BJ (cell line): Measurements from ENCODE around the gene ARL6. TPM values are rescaled to one million over a fixed set of nuclear protein-coding genes. Genes with fewer than 3 reads are reported as not detected.

ENCODE experiments used
- CTCF ChIA-PET: fragments of 350-600 bp; formaldehyde crosslinking; extraction: SDS; loops from one replicate; lab custom pipeline; 2021; ENCODE audit warnings: antibody characterized with exemption, inconsistent platforms; lab: Yijun Ruan, JAX
- POLR2A ChIA-PET: fragments of 300-600 bp; sonication (Branson Sonifier 250); formaldehyde crosslinking; extraction: SDS; loops from one replicate; lab custom pipeline; 2021; ENCODE audit warnings: antibody characterized with exemption; lab: Charles Lee
- DNase-seq: peaks from one replicate; pipeline ENCODE4 v3.0.0-alpha.2; 2011; ENCODE audit warnings: low read depth
- H3K27me3 ChIP-seq: 2 replicates; pipeline ENCODE4 v1.6.0; 2011; ENCODE audit warnings: low read length; ENCODE audit not compliant: control insufficient read depth, insufficient read depth
- H3K36me3 ChIP-seq: 2 replicates; pipeline ENCODE4 v1.5.1; 2011; ENCODE audit warnings: low read length; ENCODE audit not compliant: control insufficient read depth, insufficient read depth
- H3K4me3 ChIP-seq: 2 replicates; pipeline ENCODE4 v1.5.1; 2011; ENCODE audit warnings: low read depth, mild to moderate bottlenecking, control low read depth, low read length
- CTCF ChIP-seq: IDR thresholded peaks from 2 replicates; pipeline ENCODE4 v1.5.1; 2011; ENCODE audit warnings: low read depth, mild to moderate bottlenecking, control low read depth, inconsistent platforms, low read length, moderate library complexity; ENCODE audit not compliant: insufficient read depth
- polyA plus RNA-seq: library from polyadenylated mRNA; depleted of rRNA; stranded (reverse); fragments of >200 nt; gene quantifications from 2 replicates; pipeline ENCODE4 v1.2.3, GENCODE V29; 2011

The ARL6 gene
- polyA plus RNA-seq, 1 experiment = 2.0 TPM

- CTCF ChIA-PET = no interaction called here
- no peak for DNase-seq
These were observed 8.4 kb downstream of the ARL6 start for GRCh38 chr3:97772926-97773325.

GRCh38 chr3:97778152-97778551 is 13.6 kb downstream of the ARL6 start:
- no peak for DNase-seq
- Histone ChIP-seq H3K36me3 (no peaks in the 10 kb centered on the region), H3K4me3 (no peak overlapping the region), H3K27me3 (no peaks in the 10 kb centered on the region)
- no peak for TF ChIP-seq CTCF
- POLR2A ChIA-PET = no interaction called here
- CTCF ChIA-PET = interaction anchor here (1.2 kb wide), 1 partner anchor 261 kb away, joined by 3 read pairs; no protein-coding TSS in a partner anchor

More at GRCh38 chr3:97772926-97773325, 8.4 kb downstream of the ARL6 start:
- no peak for TF ChIP-seq CTCF
- POLR2A ChIA-PET = no interaction called here
- no peak overlapping the region for H3K4me3 ChIP-seq
- no peaks in the 10 kb centered on the region for H3K36me3 ChIP-seq
- no peaks in the 10 kb centered on the region for H3K27me3 ChIP-seq

- Histone ChIP-seq H3K4me3 (no peak overlapping the region), H3K27me3 (no peaks in the 10 kb centered on the region), H3K36me3 (no peaks in the 10 kb centered on the region)
- peak; percentile 72 for TF ChIP-seq CTCF
- CTCF ChIA-PET = interaction anchor here (0.6 to 4.5 kb wide), 9 partner anchors 10 to 256 kb away, joined by 3 to 78 read pairs (median 4); no protein-coding TSS in a partner anchor
- POLR2A ChIA-PET = no interaction called here
- peak; percentile 6 for DNase-seq
These were observed 29.0 kb downstream of the ARL6 start for GRCh38 chr3:97793420-97794019.

- no peak for DNase-seq
- H3K4me3 ChIP-seq = no peak overlapping the region
- no peaks in the 10 kb centered on the region for H3K36me3 ChIP-seq
- no peak for TF ChIP-seq CTCF
- CTCF ChIA-PET = interaction anchor here (1.1 to 4.5 kb wide), 2 partner anchors 226 to 230 kb away, joined by 3 to 78 read pairs; no protein-coding TSS in a partner anchor
- POLR2A ChIA-PET = no interaction called here
- H3K27me3 ChIP-seq = no peaks in the 10 kb centered on the region
These were observed 31.4 kb downstream of the ARL6 start for GRCh38 chr3:97795951-97796350.

- no peak for TF ChIP-seq CTCF
- POLR2A ChIA-PET = no interaction called here
- DNase-seq = no peak
- CTCF ChIA-PET = interaction anchor here (0.9 to 1.6 kb wide), 2 partner anchors 10 to 17 kb away, joined by 4 to 11 read pairs; partner anchors contain the start of gene CRYBG3
- Histone ChIP-seq H3K27me3 (no peaks in the 10 kb centered on the region), H3K36me3 (no peaks in the 10 kb centered on the region), H3K4me3 (no peak overlapping the region)
These were observed 39.9 kb downstream of the ARL6 start for GRCh38 chr3:97804471-97804870.
